Calu3 (cell line): ENCODE results near the gene NTMT2. TPM values are rescaled to one million over a fixed set of nuclear protein-coding genes. Genes with fewer than 3 reads are reported as not detected.

Experiments used
- BruUV-seq: library from RNA; stranded (reverse); fragments of 400-500 nt; replicated peaks from 2 replicates; lab custom pipeline; 2021; lab: Mats Ljungman, UMichigan
- CTCF ChIA-PET: fragments of 300-600 bp; sonication (Branson Sonifier 250); formaldehyde crosslinking; loops from one replicate; lab custom pipeline; 2022; ENCODE audit warnings: antibody characterized with exemption; lab: Charles Lee
- DNase-seq: peaks from one replicate; pipeline ENCODE4 v3.0.0; 2022
- H3K27ac Mint-ChIP-seq: one replicate; pipeline ENCODE4 v1.8.0; 2022; ENCODE audit warnings: mixed read lengths; ENCODE audit not compliant: unreplicated experiment
- H3K27me3 Mint-ChIP-seq: one replicate; pipeline ENCODE4 v1.8.0; 2022; ENCODE audit warnings: mixed read lengths; ENCODE audit not compliant: unreplicated experiment
- H3K36me3 Mint-ChIP-seq: one replicate; pipeline ENCODE4 v1.8.0; 2022; ENCODE audit warnings: mild to moderate bottlenecking, moderate library complexity, mixed read lengths; ENCODE audit not compliant: insufficient read depth, unreplicated experiment
- H3K4me1 Mint-ChIP-seq: one replicate; pipeline ENCODE4 v1.8.0; 2022; ENCODE audit warnings: mild to moderate bottlenecking, low read depth, mixed read lengths; ENCODE audit not compliant: unreplicated experiment
- H3K4me3 Mint-ChIP-seq: one replicate; pipeline ENCODE4 v1.8.0; 2022; ENCODE audit warnings: mild to moderate bottlenecking, low read depth, moderate library complexity, mixed read lengths; ENCODE audit not compliant: unreplicated experiment
- H3K9me3 Mint-ChIP-seq: one replicate; pipeline ENCODE4 v1.8.0; 2022; ENCODE audit warnings: low read depth, mixed read lengths; ENCODE audit not compliant: unreplicated experiment
- CTCF ChIP-seq: fragments of 200-600 bp; IDR thresholded peaks from one replicate; pipeline ENCODE4 v1.8.0; 2022; ENCODE audit warnings: antibody characterized with exemption; ENCODE audit not compliant: unreplicated experiment
- intact Hi-C: fragments of 100-400 bp; cut with micrococcal nuclease; formaldehyde crosslinking; loops from one replicate; pipeline ENCODE4 v1.10.0; 2022; ENCODE audit not compliant: unreplicated experiment
- total RNA-seq: library from RNA; stranded (reverse); gene quantifications from 2 replicates; pipeline ENCODE4 v1.2.3, GENCODE V29; 2022

NTMT2 gene
- total RNA-seq, 1 experiment from 2014 or later = not detected

- intact Hi-C loops = no loop called here
- DNase-seq = no peak
- Mint-ChIP-seq H3K36me3 (no peaks in the 10 kb centered on the region), H3K27ac (no peak overlapping the region), H3K27me3 (peaks cover 21% of the 10 kb centered on the region), H3K4me1 (no peaks in the 10 kb centered on the region), H3K9me3 (no peaks in the 10 kb centered on the region), H3K4me3 (no peak overlapping the region)
- CTCF ChIA-PET = no interaction called here
- no TSS peak for BruUV-seq
- no peak for TF ChIP-seq CTCF
Observed at GRCh38 chr1:170213596-170213995, 67.8 kb downstream of the NTMT2 start.

- no peaks in the 10 kb centered on the region for H3K36me3 Mint-ChIP-seq
- no peaks in the 10 kb centered on the region for H3K9me3 Mint-ChIP-seq
- CTCF ChIA-PET = no interaction called here
- DNase-seq = no peak
- H3K27me3 Mint-ChIP-seq = peaks cover 21% of the 10 kb centered on the region
- no peak for TF ChIP-seq CTCF
- H3K4me1 Mint-ChIP-seq = no peaks in the 10 kb centered on the region
- H3K4me3 Mint-ChIP-seq = no peak overlapping the region
- no TSS peak for BruUV-seq
- intact Hi-C loops = no loop called here
- H3K27ac Mint-ChIP-seq = no peak overlapping the region
Observed at GRCh38 chr1:170214117-170215032, 68.6 kb downstream of the NTMT2 start.

GRCh38 chr1:170215072-170215885 lies 69.5 kb downstream of the NTMT2 start:
- H3K36me3 Mint-ChIP-seq = no peaks in the 10 kb centered on the region

More at GRCh38 chr1:170215072-170215885, 69.5 kb downstream of the NTMT2 start:
- CTCF ChIA-PET = interaction anchor here (0.6 kb wide), 1 partner anchor 1004 kb away, joined by 3 read pairs; no protein-coding TSS in a partner anchor
- TF ChIP-seq CTCF = no peak
- no peak overlapping the region for H3K27ac Mint-ChIP-seq
- no TSS peak for BruUV-seq
- no peak overlapping the region for H3K4me3 Mint-ChIP-seq
- no peaks in the 10 kb centered on the region for H3K9me3 Mint-ChIP-seq
- H3K27me3 Mint-ChIP-seq = peaks cover 21% of the 10 kb centered on the region
- DNase-seq = no peak
- intact Hi-C loops = no loop called here
- no peaks in the 10 kb centered on the region for H3K4me1 Mint-ChIP-seq
